SKM-1 (cell line): ENCODE data around the gene GALNS.

ENCODE experiments used
- DNase-seq: peaks from one replicate; lab custom pipeline; 2025; ENCODE audit not compliant: unreplicated experiment; lab: John Stamatoyannopoulos, UW

Gene GALNS

DNA sequence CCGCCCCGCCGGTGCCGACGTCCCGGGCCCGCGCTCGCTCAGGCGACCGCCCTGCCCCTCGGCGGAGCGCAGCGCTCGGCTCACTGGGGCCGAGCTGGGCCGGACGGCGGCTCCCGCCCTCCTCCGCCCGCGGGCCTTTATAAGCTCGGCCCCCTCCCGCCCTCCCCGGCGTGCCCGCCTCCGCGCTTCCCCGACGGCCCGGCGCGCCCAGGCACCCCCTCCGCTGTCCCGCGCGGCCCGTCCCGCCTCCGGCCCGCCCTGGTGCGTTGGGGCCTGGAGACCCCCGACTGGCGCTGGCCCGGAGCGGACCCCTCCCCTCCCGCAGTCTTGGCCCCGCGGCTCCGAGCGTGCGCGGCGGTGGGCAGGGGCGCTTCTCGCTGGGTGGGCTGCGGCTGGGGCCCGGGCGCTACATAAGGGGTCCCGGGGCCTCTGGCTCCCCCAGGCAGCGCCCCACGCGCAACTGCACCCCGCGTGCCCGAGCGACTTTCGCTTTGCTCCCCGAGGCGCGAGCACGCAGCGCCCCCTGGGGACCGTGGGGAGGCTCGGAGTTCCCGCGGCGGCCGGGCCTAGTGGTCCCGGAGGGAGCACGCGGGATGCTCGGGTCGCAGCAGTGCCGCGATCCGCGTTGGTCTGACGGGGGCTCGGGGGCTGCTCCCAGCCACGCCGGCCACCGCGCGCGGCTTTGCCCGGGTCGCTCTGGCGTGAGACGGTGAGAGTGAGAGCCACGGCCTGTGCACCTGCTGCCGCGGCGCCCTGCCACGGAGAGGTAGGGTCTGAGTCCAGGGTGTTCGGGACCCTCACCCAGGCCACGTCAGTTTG, 71.4 kb downstream of the GALNS start, which contains the start of gene PIEZO1:
PIEZO1 (minus strand) TSS at position 115 of the 819 bp plus-strand sequence. CDS start 256 bp downstream, outside the sequence.
- DNase-seq: no peak

DNA sequence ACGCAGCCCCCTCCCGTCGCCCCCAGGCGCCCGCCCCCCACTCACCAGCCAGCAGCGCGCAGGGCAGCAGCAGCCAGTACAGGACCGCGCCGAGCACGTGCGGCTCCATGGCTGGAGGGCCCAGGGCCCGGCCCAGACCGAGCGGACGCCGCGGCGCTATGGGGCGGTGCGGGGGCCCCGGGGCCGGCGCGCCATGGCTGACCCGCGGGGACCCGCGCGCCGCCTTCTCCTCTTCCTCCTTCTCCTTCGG, 72.0 kb downstream of the GALNS start:
- no peak for DNase-seq

DNA sequence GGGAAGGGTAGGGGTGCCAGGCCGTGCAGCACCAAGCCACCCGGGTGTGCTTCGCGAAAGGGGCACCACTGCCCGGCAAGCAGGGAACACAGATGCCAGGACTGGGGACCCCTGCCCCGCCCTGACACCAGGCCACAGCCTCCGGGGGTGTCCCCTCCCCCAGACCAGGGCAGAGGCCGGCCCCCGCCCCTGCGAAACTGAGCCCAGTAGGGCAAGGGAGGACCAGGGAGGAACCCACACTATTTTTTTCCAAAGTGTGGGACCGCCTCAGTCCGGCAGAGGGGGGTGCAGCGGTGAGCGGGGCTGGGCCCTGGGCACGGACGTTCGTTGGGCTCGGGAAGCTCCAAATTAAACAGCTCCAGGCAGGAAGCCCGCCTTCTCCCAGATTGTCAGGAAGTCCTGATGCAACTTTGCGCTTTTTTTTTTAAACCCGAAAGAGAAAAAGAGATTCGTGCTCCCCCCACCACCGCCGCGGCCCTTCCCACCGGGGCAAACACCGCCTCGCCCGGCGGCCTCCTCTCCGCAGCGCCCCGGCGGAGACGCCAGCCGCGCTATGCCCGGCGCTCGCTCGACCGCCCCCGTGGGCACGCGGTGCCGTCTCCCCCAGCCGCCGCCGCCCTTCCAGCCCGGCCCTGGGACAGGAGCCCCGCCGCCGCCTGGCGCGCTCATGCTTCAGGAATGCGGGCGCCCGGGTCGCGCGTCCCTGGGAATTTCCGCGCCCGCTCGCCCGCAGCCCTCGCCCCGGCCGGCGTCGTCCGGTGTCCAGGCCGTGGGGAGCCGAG, 72.5 kb downstream of the GALNS start:
- peak; percentile 28 for DNase-seq

DNA sequence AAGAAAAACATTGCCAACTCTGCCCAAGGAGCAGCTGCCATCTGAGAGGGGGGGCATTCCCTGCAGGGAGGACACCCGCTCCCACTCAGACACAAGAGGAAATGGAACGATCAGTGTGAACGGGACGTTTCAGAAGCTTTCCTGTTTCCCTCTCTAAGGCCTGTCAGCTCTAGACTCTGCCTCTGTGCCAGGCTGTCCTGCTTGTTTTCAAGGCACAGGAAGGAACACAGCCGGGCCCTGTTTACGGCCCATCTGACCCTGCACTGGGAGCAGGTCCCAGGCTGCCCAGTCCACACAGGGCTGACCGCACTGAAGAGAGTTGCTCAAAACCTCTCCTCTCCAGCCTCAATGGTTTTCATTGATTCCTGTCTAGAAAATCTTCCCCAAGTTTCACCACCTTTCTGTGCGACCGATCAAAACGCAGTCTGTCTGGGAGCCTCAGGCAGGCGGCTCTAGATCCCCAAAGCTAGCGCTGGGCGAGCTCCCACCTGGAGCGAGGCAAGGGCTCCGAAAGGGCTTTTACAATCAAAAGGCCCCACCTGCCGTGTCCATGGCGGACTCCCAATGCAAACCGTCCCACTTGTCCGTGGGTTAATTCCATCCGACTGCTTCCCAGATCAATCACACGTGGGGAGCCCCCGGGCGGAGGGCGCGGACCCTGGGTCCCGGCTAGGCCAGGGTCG, 73.2 kb downstream of the GALNS start:
- no peak for DNase-seq

DNA sequence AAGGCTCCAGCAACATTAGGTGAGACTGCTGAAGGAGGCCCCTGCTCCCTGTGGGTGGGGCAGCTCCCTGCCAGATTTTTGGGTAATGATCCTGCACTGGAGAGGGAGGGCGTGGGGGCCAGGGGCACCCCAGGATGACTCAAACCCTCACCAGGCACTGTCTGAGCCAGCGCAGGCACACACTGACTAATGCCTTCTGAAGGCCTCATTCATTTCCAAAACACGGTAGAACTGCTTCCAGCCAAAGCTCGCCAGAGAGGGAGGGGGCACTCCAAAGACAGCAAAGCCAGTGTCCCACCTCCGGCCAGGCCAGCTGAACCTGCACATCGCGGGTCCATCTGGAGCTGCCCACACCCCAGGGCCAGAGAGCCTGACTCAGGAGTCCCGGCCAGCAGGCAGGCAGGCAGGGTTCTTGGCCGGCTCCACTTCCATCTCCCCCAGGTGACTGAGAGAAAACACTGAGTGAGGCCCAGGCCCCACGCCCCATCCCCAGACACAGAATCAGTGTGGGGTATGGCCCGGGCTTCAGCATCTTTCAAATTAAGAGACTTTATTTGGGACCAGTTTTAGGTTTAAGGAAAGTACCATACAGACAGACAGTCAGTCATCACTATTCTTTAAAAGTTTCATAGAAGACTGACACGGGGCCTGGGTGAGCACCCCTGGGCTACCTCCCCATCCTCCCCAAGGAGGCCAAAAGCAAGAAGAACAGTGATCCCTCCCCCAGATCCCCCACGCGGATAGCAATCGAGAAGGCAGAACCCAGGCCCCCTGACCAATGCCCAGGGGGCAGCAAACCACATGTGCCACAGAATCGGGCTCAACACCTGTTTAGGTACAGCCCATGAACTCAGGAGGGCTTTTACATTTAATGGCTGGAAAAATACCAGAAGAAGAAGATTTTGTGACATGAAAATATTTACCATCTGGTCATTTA, 74.0 kb downstream of the GALNS start:
- no peak for DNase-seq

DNA sequence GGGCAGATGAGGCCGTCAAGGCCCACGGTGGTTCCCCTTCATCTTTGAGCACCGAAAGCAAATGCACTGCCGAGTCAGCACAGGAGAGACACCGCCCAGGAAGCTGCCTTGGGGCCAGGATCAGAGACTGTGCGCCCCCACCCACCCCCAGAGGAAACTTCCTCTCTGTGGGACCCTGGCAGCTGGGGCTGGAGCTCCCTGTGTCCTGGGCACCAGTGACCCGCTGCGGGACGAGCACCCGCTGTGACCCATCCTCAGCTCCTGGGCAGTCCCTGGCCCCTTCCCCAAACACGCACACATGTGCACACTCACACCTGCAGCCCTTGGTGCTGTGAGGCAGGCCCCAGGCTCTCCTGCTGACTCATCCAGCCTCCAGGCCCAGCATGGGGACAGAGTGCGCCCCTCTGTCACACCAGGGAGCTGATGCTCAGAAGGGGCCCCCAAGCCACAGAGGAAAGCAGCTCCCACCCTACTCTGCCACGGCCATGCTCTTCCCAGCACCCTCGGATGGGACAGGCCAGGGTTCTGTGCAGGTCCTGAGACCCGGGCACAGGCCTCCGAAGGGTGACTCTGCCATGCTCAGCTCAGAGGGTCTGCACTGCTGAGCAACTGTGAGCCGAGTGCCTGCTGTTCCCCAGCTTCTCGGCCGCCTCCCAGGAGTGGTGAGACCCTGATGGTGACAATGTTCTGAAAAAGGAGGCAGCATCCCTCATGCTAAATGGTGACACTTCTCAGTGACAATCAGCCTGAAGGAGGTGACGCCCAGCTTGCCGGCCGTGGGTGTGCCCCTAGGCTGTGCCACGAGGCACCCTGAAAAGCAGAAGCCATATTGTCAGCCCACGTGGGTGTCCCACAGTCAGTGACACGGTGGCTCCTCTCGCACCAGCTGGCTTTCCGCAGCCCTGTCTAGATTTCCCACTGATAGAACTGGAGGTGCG, 75.3 kb downstream of the GALNS start:
- DNase-seq: no peak

DNA sequence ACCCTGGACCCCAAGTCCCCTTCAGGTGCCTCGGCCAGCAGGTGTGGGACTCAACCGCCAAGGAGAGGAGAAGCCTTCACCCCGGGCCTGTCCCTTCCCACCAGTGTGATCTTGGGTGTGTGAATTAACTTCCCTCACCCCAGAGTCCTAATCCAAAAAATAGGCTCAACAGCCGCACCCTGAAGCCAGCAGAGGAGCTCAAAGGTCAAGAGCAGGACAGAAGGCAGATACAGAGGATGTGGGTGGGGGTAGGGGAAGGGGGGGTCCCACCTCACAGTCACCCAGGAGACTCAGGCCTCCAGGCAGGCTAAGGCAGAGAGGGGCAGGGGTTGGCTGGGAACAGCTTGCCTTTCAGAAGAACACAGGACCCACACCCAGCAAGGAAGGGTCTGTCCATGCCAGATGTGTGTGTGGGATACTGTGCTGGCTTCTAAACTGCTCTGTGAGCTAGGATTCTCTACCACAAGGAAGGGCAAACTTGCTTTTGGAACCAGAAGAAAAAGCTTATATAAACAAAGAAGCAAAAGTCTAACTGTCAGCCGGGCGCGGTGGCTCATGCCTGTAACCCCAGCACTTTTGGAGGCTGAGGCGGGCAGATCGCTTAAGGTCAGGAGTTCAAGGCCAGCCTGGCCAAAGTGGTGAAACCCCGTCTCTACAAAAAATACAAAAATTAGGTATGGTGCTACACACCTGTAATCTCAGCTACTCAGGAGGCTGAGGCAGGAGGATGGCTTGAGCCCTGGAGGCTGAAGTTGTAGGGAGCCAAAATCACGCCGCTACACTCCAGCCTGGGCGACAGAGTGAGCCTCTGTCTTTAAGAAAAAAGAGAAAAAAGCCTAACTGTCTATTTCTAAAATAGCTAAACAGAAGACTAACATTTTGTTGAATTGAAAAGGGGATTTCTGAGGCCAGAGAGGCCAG, 76.3 kb downstream of the GALNS start:
- DNase-seq: no peak

DNA sequence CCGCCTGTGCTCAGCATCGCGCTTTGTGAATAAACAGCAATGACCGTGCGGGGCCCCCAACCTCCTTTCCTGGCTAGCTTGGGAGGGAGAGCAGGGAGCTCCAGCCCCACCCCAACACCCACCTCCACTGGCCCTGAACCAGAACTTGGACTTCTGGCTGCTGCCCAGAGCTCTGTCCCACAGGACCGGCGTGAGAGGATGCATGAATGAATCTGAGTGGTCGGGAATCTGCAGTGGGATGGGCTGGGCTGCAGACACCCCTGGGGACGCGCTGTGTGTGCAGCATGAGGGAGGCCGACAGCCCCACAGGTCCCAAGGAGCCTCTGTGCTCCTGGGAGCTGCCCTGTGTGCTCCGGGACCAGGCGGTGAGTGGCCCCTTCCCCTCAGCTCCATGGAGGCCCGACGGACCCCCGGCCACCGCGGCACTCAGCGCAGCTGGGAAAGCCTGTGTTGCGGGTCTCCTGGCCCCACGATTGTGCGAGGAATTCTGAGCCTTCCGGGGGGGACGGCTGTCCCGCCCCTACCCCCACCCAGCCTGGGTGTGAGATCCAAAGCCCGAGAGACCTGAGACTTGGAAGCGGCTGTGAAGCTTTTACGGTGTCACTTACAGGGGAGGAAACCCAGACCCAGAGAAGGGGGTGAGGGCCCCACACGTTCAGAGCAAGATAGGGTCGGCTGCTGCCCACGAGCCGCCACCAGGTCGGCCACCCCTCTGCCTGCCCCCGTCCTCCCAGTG, 77.2 kb downstream of the GALNS start:
- DNase-seq: no peak

DNA sequence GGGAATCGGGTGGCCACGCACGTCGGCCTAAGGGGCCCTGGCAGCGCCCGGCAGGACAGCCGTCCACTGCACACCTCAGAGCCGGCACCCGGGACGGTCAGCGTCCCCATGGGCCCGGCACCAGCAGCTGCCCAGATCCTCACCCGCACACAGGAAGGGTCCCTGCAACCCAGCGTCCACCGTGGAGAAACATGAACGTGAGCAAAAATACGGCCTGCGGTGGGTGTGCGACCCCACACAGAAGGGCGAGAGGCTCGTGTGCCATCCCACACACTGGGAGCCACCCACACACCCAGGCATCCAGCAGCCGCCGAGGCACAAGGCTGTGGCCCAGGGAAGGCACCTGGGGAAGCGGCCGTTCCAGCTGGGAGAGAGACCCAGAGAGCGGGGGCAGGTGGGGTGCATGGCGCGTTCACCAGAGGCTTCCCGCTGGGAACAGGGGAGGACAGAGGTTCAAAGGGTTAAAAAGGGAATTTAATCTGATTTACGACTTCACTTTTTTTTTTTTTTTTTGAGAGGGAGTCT, 78.1 kb downstream of the GALNS start:
- DNase-seq: no peak

- DNase-seq: no peak
These were observed 78.5 kb downstream of the GALNS start for GRCh38 chr16:88778271-88778525.

GRCh38 chr16:88777471-88778270, 79.1 kb downstream of the GALNS start:
- no peak for DNase-seq

DNA sequence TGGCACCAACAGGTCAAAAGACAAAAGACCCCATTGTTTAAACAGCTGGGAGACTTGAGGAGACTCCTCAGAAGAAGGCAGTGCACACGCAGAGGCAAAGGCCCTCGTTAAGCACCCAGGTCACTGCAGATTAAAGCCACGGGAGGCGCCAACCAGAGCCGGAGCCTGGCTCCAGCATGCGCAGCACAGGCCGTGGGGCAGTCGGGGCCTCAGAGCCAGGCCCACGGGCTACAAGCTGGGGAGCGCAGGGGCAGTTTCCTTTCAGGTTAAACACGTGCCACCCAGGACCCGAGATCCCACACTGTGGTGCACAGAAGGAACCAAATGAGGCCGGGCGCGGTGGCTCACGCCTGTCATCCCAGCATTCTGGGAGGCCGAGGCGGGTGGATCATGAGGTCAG, 80.9 kb downstream of the GALNS start:
- DNase-seq: no peak

GRCh38 chr16:88774544-88775393, 82.0 kb downstream of the GALNS start:
- no peak for DNase-seq

GRCh38 chr16:88773812-88774291, 82.9 kb downstream of the GALNS start:
- no peak for DNase-seq

DNA sequence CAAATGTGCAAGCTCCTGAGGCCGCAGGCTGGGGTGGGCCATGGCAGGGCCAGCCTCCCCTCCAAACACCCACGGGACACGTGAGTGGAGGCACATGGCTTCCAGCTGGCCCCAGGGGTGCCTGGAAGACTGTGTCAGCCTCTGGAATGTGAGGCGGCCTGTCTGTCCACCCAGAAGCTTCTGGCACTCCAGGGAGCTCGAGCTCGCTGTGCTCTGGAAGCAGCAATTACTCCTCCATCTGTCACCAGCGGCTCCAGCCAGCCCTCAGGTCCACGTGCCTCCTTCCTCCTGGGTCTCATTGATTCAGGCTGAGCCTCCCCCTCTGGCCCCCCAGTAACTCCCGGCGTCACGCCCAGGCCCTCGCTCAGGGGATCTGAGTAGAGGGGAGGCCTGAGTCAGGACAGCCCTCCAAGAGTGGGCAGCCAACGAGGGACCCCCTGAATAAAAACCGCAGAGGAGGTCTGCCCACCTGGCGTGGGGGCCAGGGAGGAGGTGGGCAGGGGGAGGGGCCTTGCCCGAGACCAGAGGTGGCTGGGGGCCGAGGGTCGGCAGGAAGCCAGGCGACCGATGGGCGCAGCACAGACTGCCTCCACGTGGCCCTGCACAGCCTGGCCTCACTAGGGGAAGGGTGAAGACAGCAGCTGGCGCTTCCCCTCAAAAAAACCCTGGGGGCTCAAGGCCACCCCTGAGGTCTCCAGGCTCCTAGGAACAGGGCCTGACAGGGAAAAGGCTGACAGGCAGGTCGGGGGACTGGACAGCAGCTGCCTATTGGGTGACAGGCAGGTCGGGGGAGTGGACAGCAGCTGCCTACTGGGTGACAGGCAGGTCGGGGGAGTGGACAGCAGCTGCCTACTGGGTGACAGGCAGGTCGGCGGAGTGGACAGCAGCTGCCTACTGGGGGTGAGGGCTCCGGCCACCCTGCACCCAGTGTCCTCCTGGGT, 83.6 kb downstream of the GALNS start:
- DNase-seq: no peak
